Measurements from ENCODE around the gene LEMD2. TPM values are rescaled to one million over a fixed set of nuclear protein-coding genes. Genes with fewer than 3 reads are reported as not detected.

LEMD2 gene
- total RNA-seq, 1 donor from 2014 or later, result 88.0 TPM

DNA sequence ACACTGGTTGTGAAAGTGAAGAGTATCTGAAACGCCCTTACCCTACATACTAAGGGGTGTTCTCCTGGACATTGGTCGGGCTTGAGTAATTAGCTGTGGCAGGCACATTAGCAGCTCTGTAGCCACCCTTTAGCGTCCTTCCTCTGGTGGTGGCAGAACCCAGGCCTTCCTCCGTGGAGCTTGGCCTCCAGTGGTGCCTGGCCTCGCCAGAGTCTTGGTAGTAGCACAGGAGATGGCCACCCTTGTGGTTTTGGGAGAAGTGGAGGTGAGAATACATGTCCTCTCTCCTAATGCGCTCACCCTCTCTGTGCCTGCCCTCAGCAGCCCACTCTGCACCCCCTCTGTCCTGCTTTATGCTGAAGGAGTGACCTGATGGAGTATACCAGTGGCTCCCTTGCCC, 59.9 kb downstream of the LEMD2 start:
- peaks cover 11% of the 10 kb centered on the region for H3K4me1 Mint-ChIP-seq
- H3K36me3 Mint-ChIP-seq (ENCODE audit: low read depth), result no peaks in the 10 kb centered on the region
- no peak overlapping the region for H3K4me3 Mint-ChIP-seq
- H3K27ac Mint-ChIP-seq, result no peak overlapping the region
- intact Hi-C loops (cut with micrococcal nuclease), result no loop called here
- CTCF ChIA-PET, result no interaction called here
- DNase-seq (no peak), ATAC-seq (ENCODE audit: low read depth) (no peak)
- POLR2A ChIA-PET, result no interaction called here
- no peaks in the 10 kb centered on the region for H3K9me3 Mint-ChIP-seq
- TF ChIP-seq, protein P1, sequence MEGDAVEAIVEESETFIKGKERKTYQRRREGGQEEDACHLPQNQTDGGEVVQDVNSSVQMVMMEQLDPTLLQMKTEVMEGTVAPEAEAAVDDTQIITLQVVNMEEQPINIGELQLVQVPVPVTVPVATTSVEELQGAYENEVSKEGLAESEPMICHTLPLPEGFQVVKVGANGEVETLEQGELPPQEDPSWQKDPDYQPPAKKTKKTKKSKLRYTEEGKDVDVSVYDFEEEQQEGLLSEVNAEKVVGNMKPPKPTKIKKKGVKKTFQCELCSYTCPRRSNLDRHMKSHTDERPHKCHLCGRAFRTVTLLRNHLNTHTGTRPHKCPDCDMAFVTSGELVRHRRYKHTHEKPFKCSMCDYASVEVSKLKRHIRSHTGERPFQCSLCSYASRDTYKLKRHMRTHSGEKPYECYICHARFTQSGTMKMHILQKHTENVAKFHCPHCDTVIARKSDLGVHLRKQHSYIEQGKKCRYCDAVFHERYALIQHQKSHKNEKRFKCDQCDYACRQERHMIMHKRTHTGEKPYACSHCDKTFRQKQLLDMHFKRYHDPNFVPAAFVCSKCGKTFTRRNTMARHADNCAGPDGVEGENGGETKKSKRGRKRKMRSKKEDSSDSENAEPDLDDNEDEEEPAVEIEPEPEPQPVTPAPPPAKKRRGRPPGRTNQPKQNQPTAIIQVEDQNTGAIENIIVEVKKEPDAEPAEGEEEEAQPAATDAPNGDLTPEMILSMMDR (IDR thresholded peaks at IDR 0.05), result no peak
- H3K27me3 Mint-ChIP-seq, result peaks cover 15% of the 10 kb centered on the region

DNA sequence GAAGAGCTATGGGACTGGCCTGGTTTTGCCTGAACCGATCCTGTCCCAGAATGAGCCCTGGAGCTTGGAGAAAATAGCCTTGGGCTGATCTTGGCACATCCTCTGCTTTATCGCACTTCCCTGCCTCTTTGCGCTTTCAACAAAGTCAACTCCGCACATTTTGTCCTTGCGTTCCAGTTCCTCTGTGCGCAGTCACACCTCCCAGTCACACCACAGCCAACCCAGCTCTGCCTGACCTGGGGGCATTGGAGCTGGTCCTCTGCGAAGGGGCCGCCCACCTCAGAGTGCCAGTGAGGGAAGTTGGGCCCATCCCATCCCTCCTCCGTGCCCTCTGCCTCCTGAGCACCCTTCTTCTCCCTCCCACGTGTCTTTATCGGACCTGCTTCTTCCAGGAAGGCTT, 60.5 kb downstream of the LEMD2 start:
- ATAC-seq (ENCODE audit: low read depth), result no peak
- peaks cover 11% of the 10 kb centered on the region for H3K4me1 Mint-ChIP-seq
- no peaks in the 10 kb centered on the region for H3K9me3 Mint-ChIP-seq
- no peak overlapping the region for H3K4me3 Mint-ChIP-seq
- POLR2A ChIA-PET, result no interaction called here
- DNase-seq, result no peak
- CTCF ChIA-PET, result no interaction called here
- H3K27me3 Mint-ChIP-seq, result peaks cover 18% of the 10 kb centered on the region
- no peaks in the 10 kb centered on the region for H3K36me3 Mint-ChIP-seq (ENCODE audit: low read depth)
- TF ChIP-seq, protein P1 (IDR thresholded peaks at IDR 0.05), result no peak
- intact Hi-C loops (cut with micrococcal nuclease), result no loop called here
- no peak overlapping the region for H3K27ac Mint-ChIP-seq

DNA sequence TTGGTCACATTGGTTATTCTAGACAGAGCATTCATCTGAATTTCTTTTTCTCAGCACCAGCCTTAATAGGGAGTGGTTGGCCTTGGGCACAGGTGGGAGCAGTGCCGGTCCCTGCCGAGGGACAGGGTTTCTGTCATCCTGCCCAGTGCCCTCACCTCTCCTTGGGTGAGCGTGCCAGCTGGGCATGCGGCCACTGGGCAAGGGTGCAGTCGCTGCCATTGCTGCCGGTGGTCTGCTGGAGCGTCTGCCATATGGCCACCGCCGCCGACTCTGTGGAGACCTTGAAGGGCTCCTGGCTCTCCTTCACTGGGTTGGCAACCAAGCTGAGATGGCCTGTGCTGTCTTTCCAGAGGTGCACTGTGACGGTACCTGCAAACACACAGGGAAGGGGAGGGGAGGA, 61.0 kb downstream of the LEMD2 start:
- intact Hi-C loops (cut with micrococcal nuclease), result no loop called here
- no peak for ATAC-seq (ENCODE audit: low read depth)
- DNase-seq, result no peak
- Mint-ChIP-seq H3K4me3 (no peak overlapping the region), H3K4me1 (peaks cover 11% of the 10 kb centered on the region), H3K27me3 (peaks cover 18% of the 10 kb centered on the region), H3K36me3 (ENCODE audit: low read depth) (no peaks in the 10 kb centered on the region), H3K27ac (no peak overlapping the region), H3K9me3 (no peaks in the 10 kb centered on the region)
- ChIA-PET POLR2A (no interaction called here), CTCF (no interaction called here)
- TF ChIP-seq, protein P1 (IDR thresholded peaks at IDR 0.05), result no peak

DNA sequence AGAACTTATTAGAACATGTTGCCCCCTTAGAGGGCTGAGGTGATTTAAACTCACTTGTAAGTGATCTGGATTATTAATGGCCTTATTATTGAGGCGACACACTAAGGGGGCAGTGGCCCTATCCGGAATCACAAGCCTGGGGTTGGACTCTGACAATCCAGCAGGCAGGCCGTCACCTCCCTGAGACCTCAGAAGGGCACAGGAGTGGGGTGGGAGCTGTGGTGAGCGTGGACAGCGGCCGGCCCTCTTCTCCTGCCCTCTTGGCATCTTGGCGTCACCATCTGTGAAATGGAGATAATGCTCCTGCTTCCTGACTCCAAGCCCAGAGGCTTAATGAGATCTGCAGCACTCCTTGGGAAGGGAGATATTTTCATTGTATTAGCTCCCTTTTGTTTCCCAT, 61.8 kb downstream of the LEMD2 start:
- H3K27ac Mint-ChIP-seq, result no peak overlapping the region
- peaks cover 12% of the 10 kb centered on the region for H3K4me1 Mint-ChIP-seq
- ChIA-PET CTCF (no interaction called here), POLR2A (no interaction called here)
- H3K27me3 Mint-ChIP-seq, result peaks cover 18% of the 10 kb centered on the region
- TF ChIP-seq, protein P1 (IDR thresholded peaks at IDR 0.05), result no peak
- no peaks in the 10 kb centered on the region for H3K9me3 Mint-ChIP-seq
- no peak overlapping the region for H3K4me3 Mint-ChIP-seq
- intact Hi-C loops (cut with micrococcal nuclease), result no loop called here
- DNase-seq (no peak), ATAC-seq (ENCODE audit: low read depth) (no peak)
- no peaks in the 10 kb centered on the region for H3K36me3 Mint-ChIP-seq (ENCODE audit: low read depth)

DNA sequence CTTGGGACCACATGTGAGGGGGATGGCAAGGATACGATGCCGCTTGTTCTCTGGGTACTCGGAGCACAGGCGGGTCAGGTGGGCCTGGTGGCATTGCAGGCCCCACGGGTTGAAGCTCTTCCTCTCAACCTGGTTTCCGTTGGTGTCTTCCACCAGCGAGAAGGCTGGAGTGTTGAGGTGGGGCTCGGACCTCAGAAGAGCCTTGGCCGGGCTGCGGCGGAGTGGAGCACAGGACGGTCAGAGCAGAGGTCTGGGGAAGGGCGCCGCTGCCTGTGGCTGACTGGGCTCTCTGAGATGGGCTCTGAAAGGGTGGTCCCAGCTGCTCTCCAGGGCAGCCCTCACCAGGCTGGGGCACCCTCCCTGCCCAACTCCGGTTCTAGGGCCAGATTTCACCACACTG, 62.2 kb downstream of the LEMD2 start:
- ATAC-seq (ENCODE audit: low read depth) (no peak), DNase-seq (no peak)
- H3K36me3 Mint-ChIP-seq (ENCODE audit: low read depth), result no peaks in the 10 kb centered on the region
- H3K9me3 Mint-ChIP-seq, result no peaks in the 10 kb centered on the region
- H3K4me1 Mint-ChIP-seq, result peaks cover 16% of the 10 kb centered on the region
- intact Hi-C loops (cut with micrococcal nuclease), result no loop called here
- ChIA-PET POLR2A (no interaction called here), CTCF (no interaction called here)
- H3K27me3 Mint-ChIP-seq, result peaks cover 18% of the 10 kb centered on the region
- H3K4me3 Mint-ChIP-seq, result no peak overlapping the region
- no peak overlapping the region for H3K27ac Mint-ChIP-seq
- TF ChIP-seq, protein P1 (IDR thresholded peaks at IDR 0.05), result no peak

Data from activated B cell treated with CpG ODN at 0.5 μM for 24 hours (primary cell).